Activated T-cell treated with anti-CD3 and anti-CD28 coated beads for 48 hours (primary cell): ENCODE measurements around the gene CEP162.
"Not testable (repeated sequence)": the region's sequence is repeated elsewhere in the genome, so short reads cannot be mapped to it uniquely, and the experiment has no call there.

Experiments
- DNase-seq: peaks from one replicate; pipeline ENCODE4 v3.0.0-alpha.2; 2020; ENCODE audit warnings: low read depth

Gene CEP162

GRCh38 chr6:84139311-84139710, 88.1 kb downstream of the CEP162 start:
- DNase-seq: no peak

- no peak for DNase-seq
These were observed 89.4 kb downstream of the CEP162 start for GRCh38 chr6:84137989-84138575.

DNA sequence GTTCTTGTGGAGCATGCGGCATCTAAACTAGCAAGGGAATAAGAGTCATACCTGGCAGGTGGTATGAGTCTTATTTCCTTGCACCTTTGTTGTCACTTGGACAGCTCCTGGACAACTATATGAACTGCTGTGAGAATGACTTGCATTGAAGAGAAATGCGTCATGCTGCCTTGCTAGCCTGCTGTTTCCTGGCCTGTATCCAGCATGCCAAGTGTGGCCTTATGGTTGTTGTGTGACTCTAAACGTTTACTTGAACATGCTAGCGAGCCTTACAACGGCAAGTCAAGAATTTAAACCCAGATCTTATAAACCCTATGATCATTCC, 90.4 kb downstream of the CEP162 start:
- DNase-seq: no peak

DNA sequence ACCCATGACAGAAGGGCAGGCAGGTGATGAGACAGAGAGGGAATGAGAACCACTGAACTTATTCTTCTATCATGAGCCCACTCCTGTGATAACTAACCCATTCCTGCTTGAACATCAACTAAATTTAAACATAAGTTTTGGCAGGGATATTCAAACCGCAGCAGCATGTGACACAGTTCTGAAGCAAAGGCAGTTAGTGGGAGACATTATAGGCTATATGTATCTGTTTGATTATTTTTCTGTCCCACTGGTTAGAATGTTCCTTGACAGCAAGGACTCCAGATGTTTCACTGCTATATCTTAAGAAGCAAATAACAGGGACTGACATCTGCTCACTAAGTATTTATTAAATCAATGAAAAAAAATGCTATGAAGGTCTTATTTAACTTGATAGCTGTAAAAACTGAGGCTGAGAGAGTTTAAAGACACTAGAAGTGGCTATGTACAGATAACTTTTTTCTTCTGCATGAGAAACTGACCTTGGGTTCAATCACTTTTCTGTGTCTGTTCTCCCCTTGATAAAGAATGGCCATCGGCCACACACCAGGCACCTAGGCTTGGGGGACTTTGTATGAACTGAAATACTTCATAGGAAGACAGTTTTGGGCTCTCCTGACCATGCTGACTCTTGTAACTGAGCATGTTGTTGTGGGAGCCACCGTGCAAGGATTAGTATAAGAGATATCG, 90.9 kb downstream of the CEP162 start:
- DNase-seq: no peak

DNA sequence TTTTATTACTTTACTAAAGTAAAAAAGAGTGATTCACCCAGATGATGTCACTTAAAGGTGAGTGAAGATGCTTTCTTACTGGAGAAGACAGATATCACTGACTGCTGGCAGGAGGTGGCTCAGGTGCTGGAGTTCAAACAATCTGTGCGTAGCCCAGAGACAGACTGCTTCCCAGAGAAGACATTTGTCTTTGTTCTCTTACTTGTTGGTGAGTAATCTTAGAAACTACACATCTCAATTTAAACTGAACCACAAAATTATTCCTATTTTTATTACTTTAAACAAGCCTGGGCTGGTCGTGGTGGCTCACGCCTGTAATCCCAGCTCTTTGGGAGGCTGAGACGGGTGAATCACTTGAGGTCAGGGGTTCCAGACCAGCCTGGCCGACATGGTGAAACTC, 92.2 kb downstream of the CEP162 start:
- no peak for DNase-seq

DNA sequence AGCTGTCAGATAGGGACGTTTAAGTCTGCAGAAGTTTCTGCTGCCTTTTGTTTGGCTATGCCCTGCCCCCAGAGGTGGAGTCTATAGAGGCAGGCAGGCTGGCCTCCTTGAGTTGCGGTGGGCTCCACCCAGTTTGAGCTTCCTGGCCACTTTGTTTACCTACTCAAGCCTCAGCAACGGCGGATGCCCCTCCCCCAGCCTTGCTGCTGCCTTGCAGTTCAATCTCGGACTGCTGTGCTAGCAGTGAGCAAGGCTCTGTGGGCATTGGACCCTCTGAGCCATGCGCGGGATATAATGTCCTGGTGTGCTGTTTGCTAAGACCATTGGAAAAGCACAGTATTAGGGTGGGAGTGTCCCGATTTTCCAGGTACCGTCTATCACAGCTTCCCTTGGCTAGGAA, 94.1 kb downstream of the CEP162 start:
- not testable (repeated sequence) for DNase-seq

- not testable (repeated sequence) for DNase-seq
These were observed 97.9 kb downstream of the CEP162 start for GRCh38 chr6:84129588-84129987.

DNA sequence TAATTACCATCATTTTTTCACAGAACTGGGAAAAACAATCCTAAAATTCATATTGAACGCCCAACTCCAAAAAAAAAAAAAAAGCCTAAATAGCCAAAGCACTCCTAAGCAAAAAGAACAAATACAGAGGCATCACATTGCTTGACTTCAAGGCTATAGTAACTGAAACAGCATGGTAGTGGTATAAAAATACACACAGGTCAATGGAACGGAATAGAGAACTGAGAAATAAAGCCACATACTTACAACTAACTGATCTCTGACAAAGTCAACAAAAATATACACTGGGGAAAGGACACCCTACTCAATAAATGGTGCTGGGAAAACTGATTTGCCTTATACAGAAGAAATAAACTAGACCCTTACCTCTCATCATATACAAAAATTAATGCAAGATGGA, 104.3 kb downstream of the CEP162 start:
- no peak for DNase-seq

GRCh38 chr6:84119277-84119676, 108.2 kb downstream of the CEP162 start:
- no peak for DNase-seq

GRCh38 chr6:84118191-84118590, 109.3 kb downstream of the CEP162 start:
- no peak for DNase-seq

DNA sequence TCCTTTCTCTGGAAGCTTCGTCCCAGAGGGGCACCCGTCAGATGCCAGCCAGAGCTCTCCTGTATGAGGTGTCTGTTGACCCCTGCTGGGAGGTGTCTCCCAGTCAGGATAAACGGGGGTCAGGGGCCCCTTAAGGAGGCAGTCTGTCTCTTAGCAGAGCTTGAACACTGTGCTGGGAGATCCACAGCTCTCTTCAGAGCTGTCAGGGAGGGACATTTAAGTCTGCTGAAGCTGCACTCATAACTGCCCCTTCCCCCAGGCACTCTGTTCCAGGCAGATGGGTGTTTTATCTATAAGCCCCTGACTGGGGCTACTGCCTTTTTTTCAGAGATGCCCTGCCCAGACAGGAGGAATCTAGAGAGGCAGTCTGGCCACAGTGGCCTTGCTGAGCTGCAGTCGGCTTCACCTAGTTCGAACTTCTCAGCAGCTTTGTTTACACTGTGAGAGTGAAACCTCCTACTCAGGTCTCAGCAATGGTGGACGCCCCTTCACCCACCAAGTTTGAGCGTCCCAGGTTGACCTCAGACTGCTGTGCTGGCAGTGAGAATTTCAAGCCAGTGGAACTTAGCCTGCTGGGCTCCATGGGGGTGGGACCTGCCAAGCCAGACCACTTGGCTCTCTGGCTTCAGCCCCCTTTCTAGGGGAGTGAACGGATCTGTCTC, 112.4 kb downstream of the CEP162 start:
- not testable (repeated sequence) for DNase-seq

GRCh38 chr6:84111351-84111750, 116.1 kb downstream of the CEP162 start:
- not testable (repeated sequence) for DNase-seq

DNA sequence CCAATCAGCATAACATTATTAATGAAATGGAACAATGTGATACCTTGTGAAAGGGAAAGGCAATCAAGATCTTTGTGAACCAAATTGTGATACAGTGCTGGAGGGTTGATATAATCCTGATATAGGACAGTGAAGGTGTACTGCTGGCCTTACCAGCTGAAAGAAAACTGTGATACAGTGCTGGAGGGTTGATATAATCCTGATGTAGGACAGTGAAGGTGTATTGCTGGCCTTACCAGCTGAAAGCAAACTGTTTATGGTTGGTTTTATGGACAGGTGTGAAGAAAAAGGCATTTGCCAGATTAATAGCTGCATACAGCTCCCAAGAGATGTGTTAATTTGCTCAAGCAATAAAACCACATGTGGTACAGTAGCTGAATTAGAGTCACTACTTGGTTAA, 119.9 kb downstream of the CEP162 start:
- DNase-seq: no peak

DNA sequence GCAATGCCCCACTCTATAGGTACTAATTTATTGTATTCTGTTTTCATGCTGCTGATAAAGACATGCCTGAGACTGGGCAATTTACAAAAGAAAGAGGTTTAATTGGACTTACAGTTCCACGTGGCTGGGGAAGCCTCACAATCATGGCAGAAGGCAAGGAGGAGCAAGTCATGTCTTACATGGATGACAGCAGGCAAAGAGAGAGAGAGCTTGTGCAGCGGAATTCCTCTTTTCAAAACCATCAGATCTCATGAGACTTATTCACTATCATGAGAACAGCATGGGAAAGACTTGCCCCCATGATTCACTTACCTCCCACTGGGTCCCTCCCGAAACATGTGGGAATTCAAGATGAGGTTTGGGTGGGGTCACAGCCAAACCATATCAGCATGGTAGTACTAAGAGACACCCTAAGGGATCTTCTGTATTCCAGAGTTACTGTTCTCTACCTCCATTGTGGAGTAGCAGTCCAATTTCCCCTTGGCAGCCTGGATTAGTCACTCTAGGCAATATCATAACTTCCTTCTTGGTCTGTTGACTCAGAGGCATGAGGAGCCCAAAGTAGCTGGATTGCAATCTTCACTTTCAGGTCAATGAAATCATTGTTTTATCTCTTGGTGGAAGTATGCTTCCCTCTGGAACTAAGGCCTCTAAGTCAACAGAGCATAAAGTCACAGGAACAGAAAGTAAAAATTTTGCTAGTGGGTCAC, 122.1 kb downstream of the CEP162 start:
- not testable (repeated sequence) for DNase-seq

DNA sequence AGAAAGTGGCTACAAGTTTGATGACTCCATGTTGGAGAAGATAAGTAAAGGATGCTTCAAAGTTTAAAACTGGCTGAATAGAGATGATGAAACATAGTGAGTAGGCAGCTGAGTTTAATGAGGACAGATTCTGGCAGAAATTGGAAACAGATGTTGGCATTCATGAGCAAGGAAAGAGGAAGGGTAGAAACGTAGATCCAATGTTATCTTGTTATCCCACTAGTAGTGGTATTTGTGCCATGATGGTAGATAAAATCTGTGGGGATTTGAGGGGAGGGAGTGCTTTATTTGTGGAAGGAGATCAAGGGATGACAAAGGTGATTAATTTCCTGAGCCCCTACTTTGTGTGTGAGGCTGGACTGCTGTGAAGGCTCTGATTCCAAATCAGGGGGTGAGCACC, 124.4 kb downstream of the CEP162 start:
- DNase-seq: no peak

DNA sequence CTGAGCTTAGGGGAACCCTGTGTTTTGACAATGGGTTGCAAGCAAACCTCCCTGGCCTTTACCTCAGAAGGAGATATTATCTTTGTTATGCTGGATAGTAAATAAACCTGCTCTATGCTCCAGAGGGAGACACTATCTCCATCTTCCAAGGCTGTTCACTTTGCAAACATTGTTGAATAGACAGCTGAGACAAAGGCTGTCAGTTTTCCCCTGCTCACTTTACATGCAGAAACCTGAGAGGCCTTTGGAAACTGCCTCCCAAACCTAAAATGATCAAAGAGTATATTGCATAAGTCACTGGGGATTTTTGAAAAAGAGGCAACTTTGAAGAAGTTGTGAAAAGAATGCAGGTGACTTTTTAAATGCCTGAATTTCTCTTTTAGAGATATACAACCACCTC, 132.3 kb downstream of the CEP162 start:
- no peak for DNase-seq

GRCh38 chr6:84093441-84094435, 133.7 kb downstream of the CEP162 start:
- DNase-seq: no peak

DNA sequence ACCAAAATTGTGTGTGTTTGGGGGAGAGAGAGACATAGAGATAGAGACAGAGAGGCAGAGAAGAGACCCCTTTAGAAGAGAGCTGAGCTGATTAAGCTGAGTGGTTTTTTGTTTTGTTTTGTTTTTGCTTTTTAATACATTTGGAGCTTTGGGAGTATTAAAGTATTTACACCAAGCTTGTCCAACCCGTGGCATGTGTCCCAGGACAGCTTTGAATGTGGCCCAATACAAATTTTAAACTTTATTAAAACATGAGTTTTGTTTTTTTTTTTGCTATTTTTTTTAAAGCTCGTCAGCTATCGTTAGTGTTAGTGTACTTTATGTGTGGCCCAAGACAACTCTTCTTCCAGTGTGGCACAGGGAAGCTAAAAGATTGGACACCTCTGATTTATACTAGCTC, 137.9 kb downstream of the CEP162 start:
- no peak for DNase-seq

GRCh38 chr6:84089081-84089480, 138.4 kb downstream of the CEP162 start:
- DNase-seq: no peak

- DNase-seq: no peak
These were observed 140.7 kb downstream of the CEP162 start for GRCh38 chr6:84086545-84087429.

- DNase-seq: no peak
These were observed 141.4 kb downstream of the CEP162 start for GRCh38 chr6:84086056-84086455.
